KMS-11 (cell line): ENCODE results near the gene SRSF7.
A peak's percentile ranks its signal among the peaks of the same experiment; 100 is the strongest.

Experiments
- H2AFZ ChIP-seq: fragments of 200-600 bp; sonication (generic); 2 replicates; pipeline ENCODE4 v1.6.1; 2016; ENCODE audit warnings: antibody characterized with exemption, mixed run types, low read depth
- H3K27ac ChIP-seq: fragments of 200-600 bp; sonication (generic); 2 replicates; pipeline ENCODE4 v1.6.1; 2016; ENCODE audit warnings: mild to moderate bottlenecking, mixed run types
- H3K27me3 ChIP-seq: fragments of 200-600 bp; sonication (generic); 2 replicates; pipeline ENCODE4 v1.6.1; 2017; ENCODE audit warnings: mild to moderate bottlenecking, low read depth, mixed run types, moderate library complexity; ENCODE audit not compliant: insufficient read depth
- H3K36me3 ChIP-seq: fragments of 200-600 bp; sonication (generic); 2 replicates; pipeline ENCODE4 v1.6.1; 2017; ENCODE audit warnings: mild to moderate bottlenecking, mixed run types; ENCODE audit not compliant: insufficient read depth
- H3K4me1 ChIP-seq: fragments of 200-600 bp; sonication (generic); 2 replicates; pipeline ENCODE4 v1.6.1; 2016; ENCODE audit warnings: mild to moderate bottlenecking, low read depth, mixed run types; ENCODE audit not compliant: poor library complexity, severe bottlenecking
- H3K4me2 ChIP-seq: fragments of 200-600 bp; sonication (generic); 2 replicates; pipeline ENCODE4 v1.7.0; 2016; ENCODE audit warnings: mild to moderate bottlenecking, mixed run types
- H3K4me3 ChIP-seq: fragments of 200-600 bp; sonication (generic); IDR thresholded peaks from 2 replicates; pipeline ENCODE4 v1.6.1; 2017; ENCODE audit warnings: low read depth, low read length, mixed read lengths; ENCODE audit not compliant: insufficient read depth
- H3K79me2 ChIP-seq: fragments of 200-600 bp; sonication (generic); 2 replicates; pipeline ENCODE4 v1.6.1; 2016; ENCODE audit warnings: low read depth, mixed run types; ENCODE audit not compliant: insufficient read depth
- H3K9ac ChIP-seq: fragments of 200-600 bp; sonication (generic); 2 replicates; pipeline ENCODE4 v1.6.1; 2016; ENCODE audit warnings: mild to moderate bottlenecking, mixed run types
- H4K20me1 ChIP-seq: fragments of 200-600 bp; sonication (generic); 2 replicates; pipeline ENCODE4 v1.6.1; 2016; ENCODE audit warnings: mild to moderate bottlenecking, mixed run types; ENCODE audit not compliant: insufficient read depth
- TF ChIP-seq, protein P1 (sequence below): fragments of 200-600 bp; sonication (generic); conservative IDR thresholded peaks from 2 replicates; pipeline ENCODE4 v1.6.1; 2017; ENCODE audit warnings: low read depth, mild to moderate bottlenecking, antibody characterized with exemption, low read length, moderate library complexity, mixed read lengths

Gene SRSF7

DNA sequence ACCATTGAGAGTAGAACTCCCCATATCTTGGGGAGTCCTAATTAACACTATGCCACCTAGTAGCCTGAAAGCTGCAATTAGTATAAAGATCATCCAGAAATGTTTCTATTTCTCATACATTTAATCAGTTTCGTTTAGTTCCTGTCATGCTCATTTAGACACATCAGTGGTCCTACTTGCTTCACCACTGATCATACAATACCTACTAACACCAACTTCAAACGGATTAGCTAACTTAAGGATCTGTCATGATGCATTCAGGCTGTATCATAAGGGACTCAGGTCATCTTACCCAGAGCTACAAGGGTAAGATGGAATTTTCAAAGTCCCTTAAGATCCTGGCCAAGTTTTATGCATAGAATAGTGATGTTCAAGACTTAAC, 6.8 kb downstream of the SRSF7 start:
- peaks cover 73% of the 10 kb centered on the region for H3K79me2 ChIP-seq
- H3K9ac ChIP-seq, result no peak overlapping the region
- H3K36me3 ChIP-seq, result peaks cover 55% of the 10 kb centered on the region; the same call in 1 of the 2 replicates
- no peak overlapping the region for H3K4me2 ChIP-seq
- peak overlapping the region; percentile 7; the same call in 1 of the 2 replicates for H3K27ac ChIP-seq
- no peak overlapping the region for H3K4me3 ChIP-seq
- H3K4me1 ChIP-seq, result peaks cover 76% of the 10 kb centered on the region
- TF ChIP-seq, protein P1, sequence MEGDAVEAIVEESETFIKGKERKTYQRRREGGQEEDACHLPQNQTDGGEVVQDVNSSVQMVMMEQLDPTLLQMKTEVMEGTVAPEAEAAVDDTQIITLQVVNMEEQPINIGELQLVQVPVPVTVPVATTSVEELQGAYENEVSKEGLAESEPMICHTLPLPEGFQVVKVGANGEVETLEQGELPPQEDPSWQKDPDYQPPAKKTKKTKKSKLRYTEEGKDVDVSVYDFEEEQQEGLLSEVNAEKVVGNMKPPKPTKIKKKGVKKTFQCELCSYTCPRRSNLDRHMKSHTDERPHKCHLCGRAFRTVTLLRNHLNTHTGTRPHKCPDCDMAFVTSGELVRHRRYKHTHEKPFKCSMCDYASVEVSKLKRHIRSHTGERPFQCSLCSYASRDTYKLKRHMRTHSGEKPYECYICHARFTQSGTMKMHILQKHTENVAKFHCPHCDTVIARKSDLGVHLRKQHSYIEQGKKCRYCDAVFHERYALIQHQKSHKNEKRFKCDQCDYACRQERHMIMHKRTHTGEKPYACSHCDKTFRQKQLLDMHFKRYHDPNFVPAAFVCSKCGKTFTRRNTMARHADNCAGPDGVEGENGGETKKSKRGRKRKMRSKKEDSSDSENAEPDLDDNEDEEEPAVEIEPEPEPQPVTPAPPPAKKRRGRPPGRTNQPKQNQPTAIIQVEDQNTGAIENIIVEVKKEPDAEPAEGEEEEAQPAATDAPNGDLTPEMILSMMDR, result no peak
- H3K27me3 ChIP-seq, result no peaks in the 10 kb centered on the region; the same call in 1 of the 2 replicates
- H4K20me1 ChIP-seq, result peaks cover 52% of the 10 kb centered on the region
- no peak overlapping the region for H2AFZ ChIP-seq

- TF ChIP-seq, protein P1, result no peak
- Histone ChIP-seq H2AFZ (no peak overlapping the region), H3K4me2 (no peak overlapping the region), H3K9ac (no peak overlapping the region), H3K27ac (peak overlapping the region; percentile 7; the same call in 1 of the 2 replicates), H3K4me3 (no peak overlapping the region), H3K79me2 (peaks cover 68% of the 10 kb centered on the region), H3K4me1 (peaks cover 70% of the 10 kb centered on the region), H4K20me1 (peaks cover 49% of the 10 kb centered on the region), H3K27me3 (no peaks in the 10 kb centered on the region; the same call in 1 of the 2 replicates), H3K36me3 (peaks cover 49% of the 10 kb centered on the region; the same call in 1 of the 2 replicates)
These were observed 7.3 kb downstream of the SRSF7 start for GRCh38 chr2:38743672-38744398.

GRCh38 chr2:38742797-38743559, 8.2 kb downstream of the SRSF7 start:
- no peaks in the 10 kb centered on the region; the same call in 1 of the 2 replicates for H3K27me3 ChIP-seq
- no peak overlapping the region for H3K9ac ChIP-seq
- H3K27ac ChIP-seq, result no peak overlapping the region; the same call in 1 of the 2 replicates
- peaks cover 41% of the 10 kb centered on the region for H4K20me1 ChIP-seq
- H3K4me3 ChIP-seq, result no peak overlapping the region
- TF ChIP-seq, protein P1, result no peak
- peaks cover 62% of the 10 kb centered on the region for H3K4me1 ChIP-seq
- no peak overlapping the region for H3K4me2 ChIP-seq
- no peak overlapping the region for H2AFZ ChIP-seq
- peaks cover 60% of the 10 kb centered on the region for H3K79me2 ChIP-seq
- peaks cover 41% of the 10 kb centered on the region; the same call in 1 of the 2 replicates for H3K36me3 ChIP-seq

DNA sequence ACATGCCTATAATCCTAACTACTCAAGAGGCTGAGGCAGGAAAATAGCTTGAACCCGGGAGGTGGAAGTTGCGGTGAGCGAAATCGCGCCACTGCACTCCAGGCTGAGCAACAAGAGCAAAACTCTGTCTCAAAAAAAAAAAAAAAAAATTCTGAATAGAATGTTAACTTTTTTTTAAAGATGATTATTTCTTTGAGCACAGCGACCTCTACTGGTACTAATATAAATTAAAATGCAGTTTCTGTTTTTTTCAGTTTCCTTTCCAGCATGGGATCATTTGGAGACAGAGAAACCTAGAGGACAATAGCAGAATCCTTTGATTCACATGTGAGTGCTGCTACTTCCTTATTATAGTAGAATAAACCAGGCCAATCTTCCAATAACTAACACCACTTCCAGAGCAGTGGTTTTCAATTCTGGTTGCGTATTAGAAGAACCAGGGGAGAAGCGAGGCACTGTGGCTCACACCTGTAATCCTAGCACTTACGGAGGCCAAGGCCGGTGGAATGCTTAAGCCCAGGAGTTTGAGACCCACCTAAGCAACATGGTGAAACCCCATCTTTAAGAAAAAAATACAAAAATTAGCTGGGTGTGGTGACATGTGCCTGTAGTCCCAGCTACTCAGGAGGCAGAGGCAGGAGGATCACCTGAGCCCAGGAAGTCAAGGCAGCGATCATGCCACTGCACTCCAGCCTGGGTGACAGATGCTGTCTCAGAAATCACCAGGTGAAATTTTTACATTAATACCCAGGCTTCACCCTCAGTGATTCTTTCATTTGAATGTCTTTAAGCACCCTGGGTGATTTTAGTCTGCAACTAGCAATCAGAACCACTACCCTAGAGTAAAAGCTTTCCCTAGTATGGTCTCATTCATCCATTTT, 10.1 kb downstream of the SRSF7 start:
- Histone ChIP-seq H3K27me3 (no peaks in the 10 kb centered on the region; the same call in 1 of the 2 replicates), H2AFZ (no peak overlapping the region), H3K4me1 (peaks cover 48% of the 10 kb centered on the region), H3K79me2 (peaks cover 41% of the 10 kb centered on the region), H3K27ac (peak overlapping the region; percentile 9; the same call in 1 of the 2 replicates), H3K9ac (no peak overlapping the region), H3K4me2 (no peak overlapping the region), H3K36me3 (peaks cover 22% of the 10 kb centered on the region; the same call in 1 of the 2 replicates), H3K4me3 (no peak overlapping the region), H4K20me1 (peaks cover 23% of the 10 kb centered on the region)
- TF ChIP-seq, protein P1, result peak; percentile 87
